ENCODE results near the gene FAM161A. TPM values are rescaled to one million over a fixed set of nuclear protein-coding genes. Genes with fewer than 3 reads are reported as not detected.

FAM161A gene
- total RNA-seq, 4 donors from 2014 or later = 5.6 to 17.1 (median 9.4) TPM

GRCh38 chr2:61785583-61785982 is 68.3 kb downstream of the FAM161A start:
- no peaks in the 10 kb centered on the region for H3K27me3 ChIP-seq
- H3K9me3 ChIP-seq = no peaks in the 10 kb centered on the region
- H3K27ac ChIP-seq = no peak overlapping the region
- no peak for DNase-seq
- H3K4me3 ChIP-seq (replicated peaks in 1 of 3) = no peak overlapping the region
- no peaks in the 10 kb centered on the region for H3K36me3 ChIP-seq
- H3K4me1 ChIP-seq = no peaks in the 10 kb centered on the region
- TF ChIP-seq POLR2A (IDR thresholded peaks at IDR 0.05) = no peak
- TF ChIP-seq CTCF (IDR thresholded peaks at IDR 0.05) = no peak
- intact Hi-C loops (cut with DNase I) = no loop called here

- intact Hi-C loops (cut with DNase I) = no loop called here
- WGBS, 2 donors = 85 to 86% methylated on average over 4 of the region's 4 CpGs
- H3K36me3 ChIP-seq = no peaks in the 10 kb centered on the region
- no peak for DNase-seq
- H3K9me3 ChIP-seq = no peaks in the 10 kb centered on the region
- TF ChIP-seq CTCF (IDR thresholded peaks at IDR 0.05) (no peak), POLR2A (IDR thresholded peaks at IDR 0.05) (no peak)
- H3K27me3 ChIP-seq = no peaks in the 10 kb centered on the region
- H3K27ac ChIP-seq = no peak overlapping the region
- H3K4me1 ChIP-seq = no peaks in the 10 kb centered on the region
- no peak overlapping the region for H3K4me3 ChIP-seq (replicated peaks in 1 of 3)
Measured at GRCh38 chr2:61784643-61785042, 69.2 kb downstream of the FAM161A start.

GRCh38 chr2:61775956-61776570 is 77.8 kb downstream of the FAM161A start:
- no peaks in the 10 kb centered on the region for H3K36me3 ChIP-seq
- H3K27ac ChIP-seq = no peak overlapping the region
- no peaks in the 10 kb centered on the region for H3K4me1 ChIP-seq
- 85 to 91% methylated on average over 8 of the region's 8 CpGs for WGBS, 2 donors
- no peak overlapping the region for H3K4me3 ChIP-seq (replicated peaks in 1 of 3)
- no peaks in the 10 kb centered on the region for H3K27me3 ChIP-seq
- intact Hi-C loops (cut with DNase I) = no loop called here
- TF ChIP-seq CTCF (IDR thresholded peaks at IDR 0.05) = no peak
- TF ChIP-seq POLR2A (IDR thresholded peaks at IDR 0.05) = no peak
- H3K9me3 ChIP-seq = no peaks in the 10 kb centered on the region
- no peak for DNase-seq

Small RNAs within 50 kb of the gene (small RNA-seq; reads per million reads assigned to genes)
- gene RPS24P7 = not detected

Other genes starting within 250 kb of the FAM161A start
- gene CCT4, start 34.6 kb upstream of the FAM161A start, total RNA-seq = 10 to 100 TPM; 84.4 to 96.5 (median 88.7) TPM
- gene COMMD1, start 51.6 kb upstream of the FAM161A start, total RNA-seq = 100 to 1,000 TPM in 2 of 4 donors, 10 to 100 TPM in 2; 76.0 to 132 (median 100) TPM